Upper lobe of left lung (tissue), 4 donors: Measurements from ENCODE around the gene PATZ1.

ENCODE experiments used
- CTCF ChIP-seq, 6 experiments: fragments of 450-650 bp in 4 of 6; fragments of 200-600 bp in 2 of 6; sonication (generic) in 2 of 6; IDR thresholded peaks; one replicate each; pipeline ENCODE4 v1.5.1; 2016 to 2019; ENCODE audit warnings: antibody characterized with exemption in 6 of 6
- EP300 ChIP-seq, 4 donors: sonication (generic); formaldehyde crosslinking; IDR thresholded peaks; one replicate each; pipeline ENCODE4 v1.5.1; 2017; ENCODE audit warnings: antibody characterized with exemption in 4 of 4, control low read depth in 2 of 4
- POLR2A ChIP-seq, 4 donors: fragments of 450-650 bp; IDR thresholded peaks; one replicate each; pipeline ENCODE4 v1.5.1; 2016 to 2017; ENCODE audit warnings: antibody characterized with exemption in 4 of 4, mild to moderate bottlenecking in 2 of 4
- POLR2AphosphoS5 ChIP-seq, 2 donors: sonication (generic); formaldehyde crosslinking; IDR thresholded peaks; one replicate each; pipeline ENCODE4 v1.5.1; 2017; ENCODE audit warnings: antibody characterized with exemption in 2 of 2

- TF ChIP-seq POLR2AphosphoS5 (IDR thresholded peaks at IDR 0.05): no peak
- no peak for TF ChIP-seq CTCF (IDR thresholded peaks at IDR 0.05)
- no peak for TF ChIP-seq POLR2A (IDR thresholded peaks at IDR 0.05)
- no peak for TF ChIP-seq EP300 (IDR thresholded peaks at IDR 0.05)
These were observed 21.3 kb upstream of the PATZ1 start for GRCh38 chr22:31367426-31367825.
